DND-41 (cell line): ENCODE data around the gene TEKT5.
"Not testable (repeated sequence)": the region's sequence is repeated elsewhere in the genome, so short reads cannot be mapped to it uniquely, and the experiment has no call there.

ENCODE experiments used
- ATAC-seq: fragments of 200-7000 bp; cut with Tn5 transposase; 3 replicates; pipeline ENCODE4 v1.9.1; 2021; ENCODE audit warnings: low read depth; ENCODE audit not compliant: insufficient read depth
- DNase-seq: peaks from one replicate; pipeline ENCODE4 v3.0.0-alpha.2; 2020
- H2AFZ ChIP-seq: 2 replicates; pipeline ENCODE4 v1.6.0; 2012; ENCODE audit warnings: low read depth, low read length
- H3K27ac ChIP-seq: 2 replicates; pipeline ENCODE4 v1.5.1; 2012; ENCODE audit warnings: low read length, inconsistent platforms
- H3K27me3 ChIP-seq: fragments of 200-600 bp; sonication (generic); 2 replicates; pipeline ENCODE4 v1.6.0; 2012; ENCODE audit warnings: low read length, mild to moderate bottlenecking, inconsistent platforms; ENCODE audit not compliant: insufficient read depth, poor library complexity
- H3K36me3 ChIP-seq: 2 replicates; pipeline ENCODE4 v1.5.1; 2012; ENCODE audit warnings: low read length, inconsistent platforms; ENCODE audit not compliant: insufficient read depth
- H3K4me1 ChIP-seq: 2 replicates; pipeline ENCODE4 v1.5.1; 2012; ENCODE audit warnings: mild to moderate bottlenecking, low read length; ENCODE audit not compliant: insufficient read depth
- H3K4me2 ChIP-seq: 2 replicates; pipeline ENCODE4 v1.6.0; 2012; ENCODE audit warnings: mild to moderate bottlenecking, moderate library complexity, low read length, inconsistent platforms; ENCODE audit not compliant: insufficient read depth
- H3K4me3 ChIP-seq, 2 experiments: fragments of 200-600 bp in 1 of 2; shearing (Covaris generic) in 1 of 2; 2 replicates each; pipeline ENCODE4 v1.5.1; 2012 to 2016; ENCODE audit warnings: inconsistent platforms in 2 of 2, low read length in 2 of 2, mild to moderate bottlenecking in 2 of 2, low read depth in 1 of 2, moderate library complexity in 1 of 2
- H3K79me2 ChIP-seq: 2 replicates; pipeline ENCODE4 v1.6.0; 2012; ENCODE audit warnings: low read length, inconsistent platforms; ENCODE audit not compliant: insufficient read depth
- H3K9ac ChIP-seq: 2 replicates; pipeline ENCODE4 v1.6.0; 2012; ENCODE audit warnings: low read depth, mild to moderate bottlenecking, inconsistent platforms, low read length, moderate library complexity
- H3K9me3 ChIP-seq: 2 replicates; pipeline ENCODE4 v1.5.1; 2012; ENCODE audit warnings: low read length, moderate library complexity, mild to moderate bottlenecking, inconsistent platforms; ENCODE audit not compliant: insufficient read depth, severe bottlenecking
- H4K20me1 ChIP-seq: 2 replicates; pipeline ENCODE4 v1.6.0; 2012; ENCODE audit warnings: low read length; ENCODE audit not compliant: insufficient read depth
- EZH2 ChIP-seq: IDR thresholded peaks from 3 replicates; pipeline ENCODE4 v1.6.1; 2012; ENCODE audit warnings: borderline replicate concordance, low read depth, mild to moderate bottlenecking, moderate library complexity, low read length, inconsistent platforms; ENCODE audit not compliant: severe bottlenecking
- TF ChIP-seq, protein P1 (sequence below): IDR thresholded peaks from 2 replicates; pipeline ENCODE4 v1.5.1; 2012; ENCODE audit warnings: borderline replicate concordance, low read length, moderate library complexity, mild to moderate bottlenecking; ENCODE audit not compliant: poor library complexity, severe bottlenecking; ENCODE audit errors: extremely low read depth

TEKT5 gene

DNA sequence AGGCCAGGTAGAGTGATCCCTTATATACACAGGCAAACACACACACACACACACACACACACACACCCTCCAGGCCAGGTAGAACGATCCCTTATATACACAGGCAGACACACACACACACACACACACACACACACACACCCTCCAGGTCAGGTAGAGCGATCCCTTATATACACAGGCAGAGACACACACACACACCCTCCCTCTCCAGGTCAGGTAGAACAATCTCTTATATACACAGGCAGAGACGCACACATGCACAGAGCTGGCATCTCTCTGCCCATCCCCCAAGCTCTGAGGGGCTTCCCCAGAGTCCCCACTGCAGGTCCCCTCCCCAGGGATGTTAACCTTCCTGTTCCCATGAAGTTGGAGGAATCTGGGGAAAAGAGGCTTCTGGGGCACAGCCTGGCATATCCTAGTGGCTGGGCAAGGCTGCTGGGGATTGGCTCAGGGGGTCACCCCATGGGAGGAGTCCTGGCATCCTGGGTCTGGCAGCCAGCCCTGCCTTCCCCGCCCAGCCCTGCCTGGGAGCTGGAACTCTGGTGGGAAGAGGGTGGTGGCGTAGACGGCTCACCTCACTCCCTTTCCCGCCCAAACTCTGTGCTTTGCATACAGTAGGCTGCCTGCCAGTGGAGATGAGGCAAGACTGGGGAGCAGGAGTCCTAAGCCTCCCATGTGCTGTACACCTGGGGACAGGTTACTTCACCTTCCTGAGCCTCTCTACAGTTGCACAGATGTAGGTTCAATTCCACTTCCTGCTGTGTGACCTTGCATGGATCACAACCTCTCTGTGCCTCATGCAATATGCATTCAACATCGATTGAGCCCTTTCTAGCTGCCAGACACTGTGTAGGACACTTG is 41.8 kb downstream of the TEKT5 start:
- Histone ChIP-seq H3K4me1 (no peaks in the 10 kb centered on the region), H4K20me1 (no peaks in the 10 kb centered on the region), H3K9ac (no peak overlapping the region), H2AFZ (no peak overlapping the region), H3K9me3 (no peaks in the 10 kb centered on the region), H3K4me3 (no peak overlapping the region), H3K27me3 (no peaks in the 10 kb centered on the region), H3K4me2 (no peak overlapping the region), H3K36me3 (no peaks in the 10 kb centered on the region), H3K79me2 (no peaks in the 10 kb centered on the region), H3K27ac (no peak overlapping the region)
- no peak for ATAC-seq
- TF ChIP-seq, protein P1, sequence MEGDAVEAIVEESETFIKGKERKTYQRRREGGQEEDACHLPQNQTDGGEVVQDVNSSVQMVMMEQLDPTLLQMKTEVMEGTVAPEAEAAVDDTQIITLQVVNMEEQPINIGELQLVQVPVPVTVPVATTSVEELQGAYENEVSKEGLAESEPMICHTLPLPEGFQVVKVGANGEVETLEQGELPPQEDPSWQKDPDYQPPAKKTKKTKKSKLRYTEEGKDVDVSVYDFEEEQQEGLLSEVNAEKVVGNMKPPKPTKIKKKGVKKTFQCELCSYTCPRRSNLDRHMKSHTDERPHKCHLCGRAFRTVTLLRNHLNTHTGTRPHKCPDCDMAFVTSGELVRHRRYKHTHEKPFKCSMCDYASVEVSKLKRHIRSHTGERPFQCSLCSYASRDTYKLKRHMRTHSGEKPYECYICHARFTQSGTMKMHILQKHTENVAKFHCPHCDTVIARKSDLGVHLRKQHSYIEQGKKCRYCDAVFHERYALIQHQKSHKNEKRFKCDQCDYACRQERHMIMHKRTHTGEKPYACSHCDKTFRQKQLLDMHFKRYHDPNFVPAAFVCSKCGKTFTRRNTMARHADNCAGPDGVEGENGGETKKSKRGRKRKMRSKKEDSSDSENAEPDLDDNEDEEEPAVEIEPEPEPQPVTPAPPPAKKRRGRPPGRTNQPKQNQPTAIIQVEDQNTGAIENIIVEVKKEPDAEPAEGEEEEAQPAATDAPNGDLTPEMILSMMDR = no peak
- no peak for TF ChIP-seq EZH2
- DNase-seq = no peak

DNA sequence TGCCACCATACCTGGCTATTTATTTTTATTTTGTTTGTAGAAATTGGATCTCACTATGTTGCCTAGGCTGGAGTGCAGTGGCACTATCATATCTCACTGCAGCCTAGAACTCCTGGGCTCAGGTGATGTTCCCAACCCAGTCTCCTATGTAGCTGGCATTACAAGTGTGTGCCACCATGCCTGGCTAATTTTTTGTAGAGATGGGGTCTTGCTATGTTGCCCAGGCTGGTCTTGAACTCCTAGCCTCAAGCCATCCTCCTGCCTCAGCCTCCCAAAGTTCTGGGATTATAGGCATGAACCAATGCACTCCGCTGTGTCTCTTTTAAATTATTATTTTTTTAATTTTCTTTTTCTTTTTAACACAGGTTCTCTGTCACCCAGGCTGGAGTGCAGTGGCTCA is 45.6 kb downstream of the TEKT5 start:
- DNase-seq, H2AFZ ChIP-seq, H3K36me3 ChIP-seq, H3K9me3 ChIP-seq, H3K9ac ChIP-seq, H4K20me1 ChIP-seq, H3K4me1 ChIP-seq, H3K4me3 ChIP-seq, H3K27me3 ChIP-seq, ATAC-seq, H3K27ac ChIP-seq, H3K4me2 ChIP-seq, H3K79me2 ChIP-seq: not testable (repeated sequence)

DNA sequence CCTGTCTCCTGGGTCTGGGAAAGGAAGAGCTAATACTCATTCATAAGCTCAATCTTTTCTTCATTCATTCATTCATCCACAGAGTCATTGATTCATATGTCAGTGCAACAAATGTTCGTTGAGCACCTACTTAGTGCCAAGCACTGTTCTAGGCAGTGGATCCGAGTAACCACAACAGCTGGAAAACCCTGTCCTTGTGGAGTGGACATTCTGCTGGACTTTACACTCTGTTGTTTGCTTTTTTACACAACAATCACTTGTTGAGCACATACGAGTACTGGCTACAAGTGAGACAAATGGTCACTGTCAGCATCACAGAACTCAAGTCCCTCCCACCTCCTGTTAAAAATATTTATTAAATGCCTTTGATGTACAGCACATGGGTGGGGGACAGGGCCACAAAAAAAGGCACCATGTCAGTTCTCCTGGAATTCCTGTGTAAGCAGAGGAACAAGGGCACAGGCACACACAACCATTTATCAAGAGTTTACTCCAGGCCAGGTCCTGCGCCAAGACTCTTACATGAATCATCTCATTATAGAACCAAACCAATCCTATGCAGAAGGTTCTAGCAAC is 46.9 kb downstream of the TEKT5 start:
- TF ChIP-seq EZH2 = no peak
- TF ChIP-seq, protein P1 = no peak
- H3K27ac ChIP-seq = no peak overlapping the region
- no peak overlapping the region for H3K9ac ChIP-seq
- H3K27me3 ChIP-seq = no peaks in the 10 kb centered on the region
- no peak overlapping the region for H3K4me3 ChIP-seq
- H2AFZ ChIP-seq = no peak overlapping the region
- DNase-seq = no peak
- no peaks in the 10 kb centered on the region for H3K9me3 ChIP-seq
- no peak overlapping the region for H3K4me2 ChIP-seq
- no peaks in the 10 kb centered on the region for H4K20me1 ChIP-seq
- no peaks in the 10 kb centered on the region for H3K4me1 ChIP-seq
- no peaks in the 10 kb centered on the region for H3K36me3 ChIP-seq
- no peaks in the 10 kb centered on the region for H3K79me2 ChIP-seq
- ATAC-seq = no peak

DNA sequence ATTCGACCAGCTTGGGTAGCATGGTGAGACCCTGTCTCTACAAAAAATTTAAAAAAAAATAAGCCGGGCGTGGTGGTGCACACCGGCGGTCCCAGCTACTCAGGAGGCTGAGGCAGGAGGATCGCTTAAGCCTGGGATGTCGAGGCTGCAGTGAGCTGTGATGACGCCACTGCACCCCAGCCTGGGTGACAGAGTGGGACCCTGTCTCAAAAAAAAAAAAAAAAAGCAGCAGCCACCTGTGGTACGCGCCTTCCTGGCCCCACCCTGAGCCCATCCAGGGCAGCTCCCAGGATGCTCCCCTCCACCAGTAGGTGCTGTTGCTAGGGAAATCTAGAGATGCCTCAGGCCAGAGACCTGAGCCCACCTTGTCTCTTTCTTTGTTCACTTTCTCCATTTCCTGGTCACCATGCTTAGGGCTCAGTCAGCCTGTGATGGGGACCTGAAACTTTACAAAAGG is 47.4 kb downstream of the TEKT5 start:
- TF ChIP-seq, protein P1 = no peak
- no peak for TF ChIP-seq EZH2
- no peak overlapping the region for H3K4me3 ChIP-seq

More for the DNA sequence above, 47.4 kb downstream of the TEKT5 start:
- Histone ChIP-seq H3K27me3 (no peaks in the 10 kb centered on the region), H3K9me3 (no peaks in the 10 kb centered on the region), H3K4me2 (no peak overlapping the region), H3K79me2 (no peaks in the 10 kb centered on the region), H3K36me3 (no peaks in the 10 kb centered on the region), H3K9ac (no peak overlapping the region), H2AFZ (no peak overlapping the region), H4K20me1 (no peaks in the 10 kb centered on the region), H3K27ac (no peak overlapping the region), H3K4me1 (no peaks in the 10 kb centered on the region)
- DNase-seq (no peak), ATAC-seq (no peak)
